K562 (cell line): ENCODE measurements around the gene PSD2. TPM values are rescaled to one million over a fixed set of nuclear protein-coding genes. Genes with fewer than 3 reads are reported as not detected.

Experiments
- ATAC-seq: fragments of 200-7000 bp; cut with Tn5 transposase; 3 replicates; pipeline ENCODE4 v1.9.1; 2020; ENCODE audit warnings: moderate library complexity
- BruUV-seq: library from RNA; stranded (reverse); fragments of 400-500 nt; replicated peaks from 2 replicates; lab custom pipeline; 2021; lab: Mats Ljungman, UMichigan
- CTCF ChIA-PET: fragments of 300-600 bp; formaldehyde crosslinking; extraction: SDS; loops from one replicate; lab custom pipeline; 2021; ENCODE audit warnings: low intra/inter-chr PET ratio; lab: Yijun Ruan, JAX
- POLR2A ChIA-PET: fragments of 300-600, 350-650 bp; sonication (Branson Sonifier 250); formaldehyde crosslinking; extraction: SDS; loops from one replicate; lab custom pipeline; 2021; ENCODE audit warnings: antibody characterized with exemption, inconsistent platforms; lab: Yijun Ruan, JAX
- DNase-seq, 4 experiments: peaks; one replicate each; pipeline versions ENCODE4 v3.0.0 to v3.0.0-alpha.2; 2011 to 2018; ENCODE audit warnings: low spot score in 3 of 4, mixed read lengths in 3 of 4; ENCODE audit errors: extremely low read depth in 1 of 4
- FAIRE-seq: peaks from 2 replicates; lab custom pipeline; 2011; peaks lifted over from hg19 to GRCh38; lab: Jason Lieb, UNC
- H2AFZ ChIP-seq: 2 replicates; pipeline ENCODE4 v1.6.0; 2011; ENCODE audit warnings: low read depth, low read length, control low read depth, inconsistent platforms
- H3K27ac ChIP-seq: fragments of 200-600 bp; 3 replicates; pipeline ENCODE4 v1.8.0; 2011; ENCODE audit warnings: low read depth, mild to moderate bottlenecking, control low read depth, inconsistent platforms, low read length, moderate library complexity, mixed read lengths; ENCODE audit errors: extremely low read depth
- H3K27me3 ChIP-seq, 2 experiments: fragments of 300-600 bp in 1 of 2; 2 replicates in 1 of 2; 3 replicates in 1 of 2; pipeline versions ENCODE4 v1.6.0 to v1.8.0; 2011; ENCODE audit warnings: inconsistent platforms in 2 of 2, low read length in 2 of 2, mild to moderate bottlenecking in 1 of 2, mixed read lengths in 1 of 2, moderate library complexity in 1 of 2; ENCODE audit not compliant: control insufficient read depth in 2 of 2, insufficient read depth in 2 of 2
- H3K36me3 ChIP-seq: fragments of 300-600 bp; 3 replicates; pipeline ENCODE4 v1.8.0; 2011; ENCODE audit warnings: mild to moderate bottlenecking, low read length, inconsistent platforms; ENCODE audit not compliant: control insufficient read depth, insufficient read depth
- H3K4me1 ChIP-seq, 2 experiments: fragments of 200-600 bp in 1 of 2; replicated peaks in 1 of 2; 2 replicates in 1 of 2; 3 replicates in 1 of 2; pipeline versions ENCODE4 v1.5.1 to v1.8.0; 2011; ENCODE audit warnings: inconsistent platforms in 2 of 2, low read length in 2 of 2, mild to moderate bottlenecking in 1 of 2, mixed read lengths in 1 of 2, moderate library complexity in 1 of 2; ENCODE audit not compliant: control insufficient read depth in 2 of 2, insufficient read depth in 2 of 2
- H3K4me2 ChIP-seq: 2 replicates; pipeline ENCODE4 v1.6.1; 2011; ENCODE audit warnings: low read length, control low read depth, inconsistent platforms, mixed read lengths; ENCODE audit not compliant: insufficient read depth
- H3K4me3 ChIP-seq: fragments of 200-600 bp; sonication (generic), shearing (Covaris generic); 2 replicates; pipeline ENCODE4 v1.5.1; 2016; ENCODE audit warnings: control low read depth, inconsistent platforms
- H3K79me2 ChIP-seq: fragments of 200-600 bp; 3 replicates; pipeline ENCODE4 v1.8.0; 2011; ENCODE audit warnings: low read length, inconsistent platforms; ENCODE audit not compliant: control insufficient read depth, insufficient read depth
- H3K9ac ChIP-seq, 2 experiments: 2 replicates each; pipeline versions ENCODE4 v1.6.0 to v1.6.1; 2011; ENCODE audit warnings: low read depth in 2 of 2, low read length in 2 of 2, control low read depth in 1 of 2, inconsistent platforms in 1 of 2, mild to moderate bottlenecking in 1 of 2, mixed read lengths in 1 of 2; ENCODE audit not compliant: insufficient read depth in 1 of 2
- H3K9me1 ChIP-seq: one replicate; pipeline ENCODE4 v1.6.0; 2011; ENCODE audit warnings: inconsistent platforms, mild to moderate bottlenecking, low read length, moderate library complexity; ENCODE audit not compliant: control insufficient read depth, insufficient read depth
- H3K9me3 ChIP-seq: replicated peaks from 2 replicates; pipeline ENCODE4 v1.5.1; 2011; ENCODE audit warnings: low read depth, low read length, inconsistent platforms; ENCODE audit not compliant: control insufficient read depth, insufficient read depth
- H4K20me1 ChIP-seq: replicated peaks from 2 replicates; pipeline ENCODE4 v1.6.1; 2011; ENCODE audit warnings: low read length, inconsistent platforms, mixed read lengths; ENCODE audit not compliant: control insufficient read depth, insufficient read depth
- CBX2 ChIP-seq: fragments of 200-600 bp; sonication (generic); IDR thresholded peaks from one replicate; pipeline ENCODE4 v1.6.1; 2012; ENCODE audit warnings: mild to moderate bottlenecking, low read length, inconsistent platforms; ENCODE audit not compliant: insufficient read depth, poor library complexity, severe bottlenecking
- HIVEP1 ChIP-seq: fragments of 250-450 bp; sonication (Bioruptor Pico); IDR thresholded peaks from 2 replicates; pipeline ENCODE4 v1.4.0; 2020; ENCODE audit warnings: mild to moderate bottlenecking
- KDM5B ChIP-seq: fragments of 200-600 bp; sonication (generic); IDR thresholded peaks from 2 replicates; pipeline ENCODE4 v1.6.1; 2012; ENCODE audit warnings: low read depth, mild to moderate bottlenecking, moderate library complexity, low read length, control low read depth, inconsistent platforms; ENCODE audit not compliant: insufficient replicate concordance
- NFIX ChIP-seq: fragments of 250-450 bp; sonication (Bioruptor Pico); IDR thresholded peaks from 2 replicates; pipeline ENCODE4 v1.4.0; 2020; ENCODE audit warnings: low read depth, mild to moderate bottlenecking, moderate library complexity
- NKRF ChIP-seq: fragments of 450-650 bp; IDR thresholded peaks from 2 replicates; pipeline ENCODE4 v1.6.1; 2016; ENCODE audit warnings: borderline replicate concordance
- ZBED1 ChIP-seq: IDR thresholded peaks from 2 replicates; pipeline ENCODE4 v1.6.1; 2014
- ZNF146 ChIP-seq: IDR thresholded peaks from one replicate; pipeline ENCODE4 v1.6.1; 2018; ENCODE audit warnings: missing compliant biosample characterization; ENCODE audit not compliant: unreplicated experiment
- ZNF766 ChIP-seq: fragments of 200-800 bp; sonication (Bioruptor generic); conservative IDR thresholded peaks from 2 replicates; pipeline ENCODE4 v1.6.1; 2016; ENCODE audit warnings: missing genetic modification characterization, missing compliant biosample characterization
- WGBS: fragments of 100-300 bp; shearing (Covaris generic); methylation state at CpG from one replicate; pipeline ENCODE4 v1.1.6; 2016; ENCODE audit warnings: low coverage, mixed read lengths; ENCODE audit not compliant: insufficient coverage; ENCODE audit errors: missing lambda C conversion rate; 5-methylcytosine and 5-hydroxymethylcytosine counted together
- in situ Hi-C: fragments of 300-500 bp; cut with MboI; formaldehyde crosslinking; loops from 4 replicates; pipeline ENCODE4 v1.15.0; 2018; ENCODE audit warnings: inconsistent platforms, mixed read lengths
- intact Hi-C: fragments of 100-400 bp; cut with micrococcal nuclease; formaldehyde crosslinking; loops from 2 replicates; pipeline ENCODE4 v1.14.2; 2022
- polyA plus RNA-seq, 8 experiments: library from polyadenylated mRNA; depleted of rRNA in 4 of 8; stranded (reverse) in 5 of 8; unstranded in 3 of 8; fragments of >200 nt; fragmentation: Nextera tagmentation in 2 of 8; fragmentation: Illumina TruSeq in 1 of 8; extraction: Ambion mirVana in 2 of 8; extraction: Trizol in 1 of 8; gene quantifications; 2 replicates each; pipeline versions ENCODE4 v1.2.1 to v1.2.3, GENCODE V29; 2011 to 2014; ENCODE audit warnings: inconsistent platforms in 1 of 8, missing spikeins in 1 of 8
- total RNA-seq, 7 experiments: library from RNA; depleted of rRNA in 6 of 7; stranded (reverse); fragments of >200 nt in 6 of 7; fragmentation: Illumina TruSeq in 2 of 7; extraction: Trizol in 2 of 7; gene quantifications; 2 replicates each; pipeline versions ENCODE4 v1.2.1 to v1.2.3, GENCODE V29; 2011 to 2021; ENCODE audit warnings: low replicate concordance in 1 of 7

The PSD2 gene
- total and polyA plus RNA-seq, 9 of the 15 experiments (the other 6 are each of a cell fraction or from before 2014, with no cell fraction given): 0.01 to 0.09 (median 0.04) TPM; not detected in 4

GRCh38 chr5:139875957-139876356, 80.3 kb downstream of the PSD2 start:
- Histone ChIP-seq H3K9ac (no peak overlapping the region), H3K9me1 (no peaks in the 10 kb centered on the region), H3K4me2 (no peak overlapping the region), H3K4me3 (no peak overlapping the region), H3K27ac (no peak overlapping the region), H3K79me2 (no peaks in the 10 kb centered on the region), H4K20me1 (0 out of 2 replicates have a peak, but pooled peaks cover 4% of the 10 kb centered on the region), H2AFZ (no peak overlapping the region), H3K36me3 (no peaks in the 10 kb centered on the region), H3K27me3 (peaks cover 3 to 27% of the 10 kb centered on the region in 2 experiments; a peak in 2 of 5 replicates), H3K4me1 (peaks cover 10 to 22% of the 10 kb centered on the region in 2 experiments), H3K9me3 (0 out of 2 replicates have a peak, but pooled peaks cover 2% of the 10 kb centered on the region)
- no TSS peak for BruUV-seq
- no peak for FAIRE-seq
- intact Hi-C loops: no loop called here
- in situ Hi-C loops: no loop called here
- ChIA-PET POLR2A (no interaction called here), CTCF (no interaction called here)
- 0% methylated on average over 2 of the region's 2 CpGs for WGBS
- no peak for ATAC-seq
- no peak for DNase-seq
- TF ChIP-seq ZNF146 (CRISPR knock-in tag) (peak; percentile 39), HIVEP1 (CRISPR knock-in tag) (no peak)

DNA sequence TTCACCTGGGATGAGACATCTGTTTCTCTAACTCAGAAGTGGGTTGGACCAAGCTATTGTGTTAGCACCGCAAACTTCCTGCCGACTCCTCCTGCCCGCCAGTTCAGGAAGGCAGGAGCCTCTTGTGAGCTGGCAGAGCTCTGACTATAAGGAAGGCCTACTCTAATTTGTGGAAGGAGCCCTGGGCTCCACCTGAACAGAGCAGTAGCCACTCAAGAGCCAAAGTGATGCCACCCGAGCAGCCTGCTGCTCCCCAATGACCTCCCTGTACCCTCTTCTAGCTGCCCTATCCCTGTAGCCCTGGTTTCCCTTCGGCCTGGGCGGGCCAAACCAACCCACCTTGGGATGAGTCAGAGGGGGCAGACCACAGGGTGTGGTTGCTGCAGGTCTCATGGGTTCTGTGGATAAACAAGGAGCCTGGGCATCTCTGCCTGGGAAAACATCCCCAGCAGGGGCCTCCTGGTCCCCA, 81.6 kb downstream of the PSD2 start:
- POLR2A ChIA-PET: interaction anchor here (0.9 kb wide), 1 partner anchor 15 kb away, joined by 3 read pairs; no protein-coding TSS in a partner anchor
- 0 out of 2 replicates have a peak, but pooled peaks cover 2% of the 10 kb centered on the region for H3K9me3 ChIP-seq
- no peak overlapping the region for H3K4me3 ChIP-seq
- peaks cover 3 to 28% of the 10 kb centered on the region in 2 experiments; a peak in 3 of 5 replicates for H3K27me3 ChIP-seq
- H3K4me2 ChIP-seq: no peak overlapping the region
- ATAC-seq (no peak), DNase-seq (no peak), FAIRE-seq (no peak)
- H3K36me3 ChIP-seq: no peaks in the 10 kb centered on the region
- 0 out of 2 replicates have a peak, but pooled peaks cover 4% of the 10 kb centered on the region for H4K20me1 ChIP-seq
- intact Hi-C loops: no loop called here
- no peaks in the 10 kb centered on the region for H3K79me2 ChIP-seq
- H3K27ac ChIP-seq: no peak overlapping the region
- CTCF ChIA-PET: no interaction called here
- H3K9ac ChIP-seq: no peak overlapping the region; a peak in 1 of 4 replicates
- H3K9me1 ChIP-seq: no peaks in the 10 kb centered on the region
- 12% methylated on average over 5 of the region's 6 CpGs for WGBS
- H3K4me1 ChIP-seq: peaks cover 10 to 23% of the 10 kb centered on the region in 2 experiments
- BruUV-seq: no TSS peak
- no peak overlapping the region for H2AFZ ChIP-seq
- in situ Hi-C loops: no loop called here
- TF ChIP-seq ZBED1 (no peak), NFIX (CRISPR knock-in tag) (no peak), KDM5B (no peak), CBX2 (no peak), NKRF (no peak), ZNF766 (CRISPR knock-in tag) (no peak)
